Endothelial cell (in vitro differentiated cells): ENCODE data around the gene TM6SF1. TPM values are rescaled to one million over a fixed set of nuclear protein-coding genes. Genes with fewer than 3 reads are reported as not detected.

Experiments
- DNase-seq: peaks from one replicate; pipeline ENCODE4 v3.0.0; 2021; ENCODE audit warnings: low spot score
- H3K27ac Mint-ChIP-seq: one replicate; pipeline ENCODE4 v1.8.0; 2021; ENCODE audit warnings: mixed read lengths, inconsistent platforms; ENCODE audit not compliant: unreplicated experiment
- H3K27me3 Mint-ChIP-seq: one replicate; pipeline ENCODE4 v1.8.0; 2021; ENCODE audit warnings: mild to moderate bottlenecking, moderate library complexity, mixed read lengths, inconsistent platforms; ENCODE audit not compliant: unreplicated experiment
- H3K36me3 Mint-ChIP-seq: one replicate; pipeline ENCODE4 v1.8.0; 2021; ENCODE audit warnings: mild to moderate bottlenecking, low read depth, mixed read lengths, inconsistent platforms; ENCODE audit not compliant: unreplicated experiment
- H3K4me1 Mint-ChIP-seq: one replicate; pipeline ENCODE4 v1.8.0; 2021; ENCODE audit warnings: mild to moderate bottlenecking, mixed read lengths, inconsistent platforms; ENCODE audit not compliant: unreplicated experiment
- H3K4me3 Mint-ChIP-seq: one replicate; pipeline ENCODE4 v1.8.0; 2021; ENCODE audit warnings: mild to moderate bottlenecking, mixed read lengths, inconsistent platforms; ENCODE audit not compliant: unreplicated experiment
- H3K9me3 Mint-ChIP-seq: one replicate; pipeline ENCODE4 v1.8.0; 2021; ENCODE audit warnings: mixed read lengths, inconsistent platforms; ENCODE audit not compliant: unreplicated experiment
- total RNA-seq: library from RNA; stranded (reverse); fragmentation: NEBNext Ultra II Directional; extraction: Animal tissue kit (Norgen Biotek cat#: 25700); gene quantifications from one replicate; pipeline ENCODE4 v1.2.1, GENCODE V29; 2021; ENCODE audit not compliant: unreplicated experiment
- TF ChIP-seq, protein P1 (sequence below): fragments of 200-600 bp; sonication (generic); IDR thresholded peaks from one replicate; pipeline ENCODE4 v1.5.0; 2021; ENCODE audit warnings: antibody characterized with exemption; ENCODE audit not compliant: unreplicated experiment

TM6SF1 gene
- total RNA-seq, 1 donor from 2014 or later, result 6.0 TPM

- H3K36me3 Mint-ChIP-seq, result no peaks in the 10 kb centered on the region
- H3K27ac Mint-ChIP-seq, result no peak overlapping the region
- no peaks in the 10 kb centered on the region for H3K4me1 Mint-ChIP-seq
- TF ChIP-seq, protein P1, sequence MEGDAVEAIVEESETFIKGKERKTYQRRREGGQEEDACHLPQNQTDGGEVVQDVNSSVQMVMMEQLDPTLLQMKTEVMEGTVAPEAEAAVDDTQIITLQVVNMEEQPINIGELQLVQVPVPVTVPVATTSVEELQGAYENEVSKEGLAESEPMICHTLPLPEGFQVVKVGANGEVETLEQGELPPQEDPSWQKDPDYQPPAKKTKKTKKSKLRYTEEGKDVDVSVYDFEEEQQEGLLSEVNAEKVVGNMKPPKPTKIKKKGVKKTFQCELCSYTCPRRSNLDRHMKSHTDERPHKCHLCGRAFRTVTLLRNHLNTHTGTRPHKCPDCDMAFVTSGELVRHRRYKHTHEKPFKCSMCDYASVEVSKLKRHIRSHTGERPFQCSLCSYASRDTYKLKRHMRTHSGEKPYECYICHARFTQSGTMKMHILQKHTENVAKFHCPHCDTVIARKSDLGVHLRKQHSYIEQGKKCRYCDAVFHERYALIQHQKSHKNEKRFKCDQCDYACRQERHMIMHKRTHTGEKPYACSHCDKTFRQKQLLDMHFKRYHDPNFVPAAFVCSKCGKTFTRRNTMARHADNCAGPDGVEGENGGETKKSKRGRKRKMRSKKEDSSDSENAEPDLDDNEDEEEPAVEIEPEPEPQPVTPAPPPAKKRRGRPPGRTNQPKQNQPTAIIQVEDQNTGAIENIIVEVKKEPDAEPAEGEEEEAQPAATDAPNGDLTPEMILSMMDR, result no peak
- DNase-seq, result no peak
- no peaks in the 10 kb centered on the region for H3K9me3 Mint-ChIP-seq
- no peak overlapping the region for H3K4me3 Mint-ChIP-seq
- no peaks in the 10 kb centered on the region for H3K27me3 Mint-ChIP-seq
Observed at GRCh38 chr15:83063551-83063950, 43.9 kb upstream of the TM6SF1 start.

DNA sequence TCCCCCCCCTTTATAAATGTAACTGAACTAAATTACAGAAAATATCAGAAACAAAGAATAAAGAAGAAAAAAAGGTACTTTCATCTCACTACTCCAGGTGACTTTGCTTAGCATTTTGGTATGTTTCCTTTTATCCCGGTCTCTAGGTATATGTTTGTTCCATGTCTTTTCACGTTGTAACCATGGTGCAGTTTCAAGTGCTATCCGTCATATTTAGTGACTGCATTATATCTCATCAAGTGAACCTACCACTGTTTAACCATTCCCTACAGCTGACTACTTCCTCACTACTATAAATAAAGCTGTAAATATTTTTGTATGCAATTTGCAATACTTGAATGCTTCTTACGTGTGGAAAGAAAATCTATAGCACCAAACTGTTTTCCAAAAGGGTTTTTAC is 42.6 kb upstream of the TM6SF1 start:
- H3K4me3 Mint-ChIP-seq, result peak overlapping the region; percentile 83

GRCh38 chr15:83065431-83065830 is 42.0 kb upstream of the TM6SF1 start:
- no peak for DNase-seq
- Mint-ChIP-seq H3K27ac (peak overlapping the region; percentile 3), H3K36me3 (no peaks in the 10 kb centered on the region), H3K27me3 (no peaks in the 10 kb centered on the region), H3K9me3 (no peaks in the 10 kb centered on the region), H3K4me1 (no peaks in the 10 kb centered on the region), H3K4me3 (peak overlapping the region; percentile 83)
- TF ChIP-seq, protein P1, result no peak

More for the DNA sequence above, 42.6 kb upstream of the TM6SF1 start:
- no peaks in the 10 kb centered on the region for H3K36me3 Mint-ChIP-seq
- no peaks in the 10 kb centered on the region for H3K9me3 Mint-ChIP-seq
- no peak for DNase-seq
- no peak overlapping the region for H3K27ac Mint-ChIP-seq
- no peaks in the 10 kb centered on the region for H3K27me3 Mint-ChIP-seq
- no peaks in the 10 kb centered on the region for H3K4me1 Mint-ChIP-seq
- TF ChIP-seq, protein P1, result no peak

GRCh38 chr15:83066034-83066733 is 41.3 kb upstream of the TM6SF1 start:
- H3K4me3 Mint-ChIP-seq, result peak overlapping the region; percentile 83
- H3K4me1 Mint-ChIP-seq, result no peaks in the 10 kb centered on the region
- no peak for DNase-seq
- no peaks in the 10 kb centered on the region for H3K9me3 Mint-ChIP-seq
- no peaks in the 10 kb centered on the region for H3K27me3 Mint-ChIP-seq
- peak overlapping the region; percentile 64 for H3K27ac Mint-ChIP-seq
- no peaks in the 10 kb centered on the region for H3K36me3 Mint-ChIP-seq
- TF ChIP-seq, protein P1, result no peak
